ENCODE data around the gene MADD.

MADD gene

DNA sequence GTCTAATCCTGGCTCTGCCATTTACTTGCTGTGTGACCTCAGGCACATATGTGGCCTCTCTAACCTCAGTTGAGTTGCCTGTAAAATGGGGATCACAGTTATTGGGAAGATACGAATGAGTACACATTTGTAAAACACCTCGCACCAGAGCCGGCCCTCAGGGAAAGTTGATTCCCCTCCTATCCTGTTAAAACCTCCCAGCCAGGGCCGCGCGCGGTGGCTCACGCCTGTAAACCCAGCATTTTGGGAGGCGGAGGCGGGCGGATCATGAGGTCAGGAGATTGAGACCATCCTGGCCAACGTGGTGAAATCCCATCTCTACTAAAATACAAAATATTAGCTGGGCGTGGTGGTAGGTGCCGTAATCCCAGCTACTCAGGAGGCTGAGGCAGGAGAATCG lies 90.4 kb downstream of the MADD start:
- H3K36me3 ChIP-seq (ENCODE audit: control insufficient read depth, insufficient read depth, low read length), result no peaks in the 10 kb centered on the region
- H3K79me2 ChIP-seq, result no peaks in the 10 kb centered on the region
- H3K27me3 ChIP-seq (ENCODE audit: control insufficient read depth, insufficient read depth, low read length), result no peaks in the 10 kb centered on the region
- no peaks in the 10 kb centered on the region for H3K9me3 ChIP-seq (ENCODE audit: control insufficient read depth, low read length)
- H2AFZ ChIP-seq, result no peak overlapping the region
- no peak overlapping the region for H3K27ac ChIP-seq
- no peak overlapping the region for H3K9ac ChIP-seq
- TF ChIP-seq, protein P1, sequence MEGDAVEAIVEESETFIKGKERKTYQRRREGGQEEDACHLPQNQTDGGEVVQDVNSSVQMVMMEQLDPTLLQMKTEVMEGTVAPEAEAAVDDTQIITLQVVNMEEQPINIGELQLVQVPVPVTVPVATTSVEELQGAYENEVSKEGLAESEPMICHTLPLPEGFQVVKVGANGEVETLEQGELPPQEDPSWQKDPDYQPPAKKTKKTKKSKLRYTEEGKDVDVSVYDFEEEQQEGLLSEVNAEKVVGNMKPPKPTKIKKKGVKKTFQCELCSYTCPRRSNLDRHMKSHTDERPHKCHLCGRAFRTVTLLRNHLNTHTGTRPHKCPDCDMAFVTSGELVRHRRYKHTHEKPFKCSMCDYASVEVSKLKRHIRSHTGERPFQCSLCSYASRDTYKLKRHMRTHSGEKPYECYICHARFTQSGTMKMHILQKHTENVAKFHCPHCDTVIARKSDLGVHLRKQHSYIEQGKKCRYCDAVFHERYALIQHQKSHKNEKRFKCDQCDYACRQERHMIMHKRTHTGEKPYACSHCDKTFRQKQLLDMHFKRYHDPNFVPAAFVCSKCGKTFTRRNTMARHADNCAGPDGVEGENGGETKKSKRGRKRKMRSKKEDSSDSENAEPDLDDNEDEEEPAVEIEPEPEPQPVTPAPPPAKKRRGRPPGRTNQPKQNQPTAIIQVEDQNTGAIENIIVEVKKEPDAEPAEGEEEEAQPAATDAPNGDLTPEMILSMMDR (IDR thresholded peaks at IDR 0.05), result no peak
- H3K4me2 ChIP-seq (ENCODE audit: low read length), result no peak overlapping the region
- H3K4me3 ChIP-seq (ENCODE audit: low read depth, low read length), result no peak overlapping the region
- H3K4me1 ChIP-seq, result no peaks in the 10 kb centered on the region

DNA sequence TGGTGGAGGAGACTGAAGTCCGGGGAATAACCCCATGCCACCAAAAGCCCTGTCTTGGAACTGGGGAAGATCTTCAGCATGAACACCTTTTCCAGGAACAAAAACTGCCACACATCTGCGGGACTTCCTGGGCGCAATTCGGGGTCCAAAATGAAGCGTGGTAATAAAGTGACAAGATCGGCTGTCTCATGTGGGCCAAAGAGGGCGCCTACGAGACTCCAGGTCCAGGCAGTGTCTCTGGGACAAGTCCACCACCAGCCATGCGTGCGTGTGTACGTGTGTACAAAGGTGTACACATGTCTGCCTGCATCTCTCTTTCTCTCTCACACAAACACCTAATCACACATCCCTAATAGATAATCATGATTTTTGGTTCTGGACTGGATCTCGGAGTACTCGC lies 91.5 kb downstream of the MADD start:
- no peaks in the 10 kb centered on the region for H3K27me3 ChIP-seq (ENCODE audit: control insufficient read depth, insufficient read depth, low read length)
- TF ChIP-seq, protein P1 (IDR thresholded peaks at IDR 0.05), result no peak
- H3K36me3 ChIP-seq (ENCODE audit: control insufficient read depth, insufficient read depth, low read length), result no peaks in the 10 kb centered on the region
- H3K4me2 ChIP-seq (ENCODE audit: low read length), result no peak overlapping the region
- no peak overlapping the region for H2AFZ ChIP-seq
- no peaks in the 10 kb centered on the region for H3K79me2 ChIP-seq
- H3K9me3 ChIP-seq (ENCODE audit: control insufficient read depth, low read length), result no peaks in the 10 kb centered on the region
- H3K4me3 ChIP-seq (ENCODE audit: low read depth, low read length), result no peak overlapping the region
- H3K4me1 ChIP-seq, result no peaks in the 10 kb centered on the region
- no peak overlapping the region for H3K9ac ChIP-seq
- no peak overlapping the region for H3K27ac ChIP-seq

DNA sequence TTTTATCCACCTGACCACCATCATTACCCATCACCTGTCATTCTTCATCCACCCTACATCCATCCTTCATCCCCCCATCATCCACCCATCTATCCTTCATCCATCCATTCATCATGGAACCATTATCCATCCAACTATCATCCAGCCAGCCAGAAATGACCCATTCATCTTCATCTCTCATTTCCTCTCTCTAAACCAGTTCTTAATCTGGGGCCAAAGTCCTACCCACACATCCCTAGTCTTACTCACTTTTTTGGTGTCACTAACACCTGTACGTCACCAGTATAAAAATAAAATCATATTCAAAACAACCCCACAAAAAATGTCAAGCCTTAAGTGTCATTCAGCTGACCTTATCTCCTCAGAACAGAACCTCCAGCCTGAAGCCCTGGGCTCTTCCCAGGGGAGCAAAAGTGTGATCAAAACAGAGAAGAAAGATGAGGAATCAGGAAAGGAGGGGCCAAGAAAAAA lies 96.1 kb downstream of the MADD start:
- no peaks in the 10 kb centered on the region for H3K9me3 ChIP-seq (ENCODE audit: control insufficient read depth, low read length)
- no peaks in the 10 kb centered on the region for H3K27me3 ChIP-seq (ENCODE audit: control insufficient read depth, insufficient read depth, low read length)
- no peak overlapping the region for H2AFZ ChIP-seq
- H3K4me3 ChIP-seq (ENCODE audit: low read depth, low read length), result no peak overlapping the region
- no peak overlapping the region for H3K4me2 ChIP-seq (ENCODE audit: low read length)
- H3K9ac ChIP-seq, result no peak overlapping the region
- TF ChIP-seq, protein P1 (IDR thresholded peaks at IDR 0.05), result no peak
- H3K36me3 ChIP-seq (ENCODE audit: control insufficient read depth, insufficient read depth, low read length), result no peaks in the 10 kb centered on the region
- H3K4me1 ChIP-seq, result no peaks in the 10 kb centered on the region
- H3K79me2 ChIP-seq, result no peaks in the 10 kb centered on the region
- H3K27ac ChIP-seq, result no peak overlapping the region

DNA sequence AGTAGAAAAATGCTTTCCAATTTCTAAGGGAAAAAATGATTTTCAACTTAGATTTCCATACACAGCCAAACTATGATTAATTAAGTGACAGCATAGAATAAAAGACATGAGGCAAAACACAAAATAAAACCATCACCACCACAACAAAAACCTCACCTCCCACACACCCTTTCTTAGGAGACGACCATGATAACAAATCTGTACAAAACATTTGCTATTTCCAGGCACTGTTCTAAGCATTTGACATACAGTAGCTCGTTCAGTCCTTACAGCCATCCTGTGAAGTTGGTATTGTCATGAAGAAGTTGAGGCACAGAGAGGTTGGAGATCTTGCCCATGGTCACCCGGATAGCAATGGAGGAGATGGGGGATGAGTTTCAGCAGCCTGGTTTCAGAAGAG lies 99.7 kb downstream of the MADD start:
- Histone ChIP-seq H3K79me2 (no peaks in the 10 kb centered on the region), H3K27me3 (ENCODE audit: control insufficient read depth, insufficient read depth, low read length) (no peaks in the 10 kb centered on the region), H3K9ac (no peak overlapping the region), H3K27ac (no peak overlapping the region), H3K4me2 (ENCODE audit: low read length) (no peak overlapping the region), H3K4me1 (no peaks in the 10 kb centered on the region), H3K9me3 (ENCODE audit: control insufficient read depth, low read length) (no peaks in the 10 kb centered on the region), H3K36me3 (ENCODE audit: control insufficient read depth, insufficient read depth, low read length) (no peaks in the 10 kb centered on the region), H3K4me3 (ENCODE audit: low read depth, low read length) (no peak overlapping the region), H2AFZ (no peak overlapping the region)
- TF ChIP-seq, protein P1 (IDR thresholded peaks at IDR 0.05), result no peak

DNA sequence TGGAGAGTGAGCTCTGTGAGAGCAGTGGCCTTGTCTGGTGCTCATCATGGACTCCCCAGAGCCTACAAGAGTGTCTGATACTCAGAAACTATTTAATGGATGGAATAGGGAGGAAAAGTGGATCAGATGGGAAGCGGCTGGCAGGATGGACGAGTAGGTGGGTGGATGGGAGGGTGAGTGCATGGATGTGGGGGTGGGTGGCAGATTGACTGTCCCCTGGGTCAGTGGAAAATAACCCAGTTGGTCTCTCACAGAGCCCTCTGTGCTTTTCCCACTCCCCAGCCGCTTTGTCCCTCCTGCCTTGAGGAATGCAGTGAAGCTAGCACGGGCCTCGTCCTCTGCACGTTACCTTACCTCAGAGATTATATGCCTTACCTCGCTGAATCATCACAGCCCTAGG lies 102.5 kb downstream of the MADD start:
- H3K27me3 ChIP-seq (ENCODE audit: control insufficient read depth, insufficient read depth, low read length), result no peaks in the 10 kb centered on the region
- no peak overlapping the region for H3K9ac ChIP-seq
- no peaks in the 10 kb centered on the region for H3K4me1 ChIP-seq
- no peak overlapping the region for H3K27ac ChIP-seq
- H2AFZ ChIP-seq, result no peak overlapping the region
- H3K9me3 ChIP-seq (ENCODE audit: control insufficient read depth, low read length), result no peaks in the 10 kb centered on the region
- no peak overlapping the region for H3K4me3 ChIP-seq (ENCODE audit: low read depth, low read length)
- TF ChIP-seq, protein P1 (IDR thresholded peaks at IDR 0.05), result no peak
- no peak overlapping the region for H3K4me2 ChIP-seq (ENCODE audit: low read length)
- no peaks in the 10 kb centered on the region for H3K79me2 ChIP-seq
- H3K36me3 ChIP-seq (ENCODE audit: control insufficient read depth, insufficient read depth, low read length), result no peaks in the 10 kb centered on the region
